Fibroblast of lung (primary cell): ENCODE measurements around the gene C17orf107.

Experiments
- CTCF ChIP-seq, 2 donors: IDR thresholded peaks in 1 of 2; conservative IDR thresholded peaks in 1 of 2; 1 replicate in 1 of 2; 2 replicates in 1 of 2; pipeline ENCODE4 v1.5.1; 2011 to 2012; ENCODE audit warnings: low read length in 2 of 2, control low read depth in 1 of 2, inconsistent platforms in 1 of 2, low read depth in 1 of 2, mild to moderate bottlenecking in 1 of 2
- EZH2 ChIP-seq: IDR thresholded peaks from 2 replicates; pipeline ENCODE4 v1.5.1; 2012; ENCODE audit warnings: low read length, control low read depth, mild to moderate bottlenecking; ENCODE audit errors: missing control alignments

GRCh38 chr17:4944554-4945175, 45.3 kb downstream of the C17orf107 start:
- TF ChIP-seq CTCF (conservative IDR thresholded peaks at IDR 0.05 in 1 of 2, IDR thresholded peaks at IDR 0.05 in 1 of 2; ENCODE audit: low read depth in 1 of 2, low read length in 2 of 2): no peak
- TF ChIP-seq EZH2: no peak
